Uterus (tissue), 2 donors: ENCODE results near the gene SNRNP25.

Experiments used
- POLR2A ChIP-seq, 2 donors: fragments of 450-650 bp; IDR thresholded peaks; one replicate each; pipeline ENCODE4 v1.6.1; 2016; ENCODE audit warnings: antibody characterized with exemption in 2 of 2, mild to moderate bottlenecking in 1 of 2, moderate library complexity in 1 of 2
- TF ChIP-seq, protein P1 (sequence below), 4 experiments: fragments of 200-600 bp in 2 of 4; fragments of 450-650 bp in 2 of 4; sonication (generic) in 2 of 4; IDR thresholded peaks; one replicate each; pipeline ENCODE4 v1.5.1; 2016 to 2019; ENCODE audit warnings: antibody characterized with exemption in 4 of 4, mild to moderate bottlenecking in 2 of 4, moderate library complexity in 1 of 4

DNA sequence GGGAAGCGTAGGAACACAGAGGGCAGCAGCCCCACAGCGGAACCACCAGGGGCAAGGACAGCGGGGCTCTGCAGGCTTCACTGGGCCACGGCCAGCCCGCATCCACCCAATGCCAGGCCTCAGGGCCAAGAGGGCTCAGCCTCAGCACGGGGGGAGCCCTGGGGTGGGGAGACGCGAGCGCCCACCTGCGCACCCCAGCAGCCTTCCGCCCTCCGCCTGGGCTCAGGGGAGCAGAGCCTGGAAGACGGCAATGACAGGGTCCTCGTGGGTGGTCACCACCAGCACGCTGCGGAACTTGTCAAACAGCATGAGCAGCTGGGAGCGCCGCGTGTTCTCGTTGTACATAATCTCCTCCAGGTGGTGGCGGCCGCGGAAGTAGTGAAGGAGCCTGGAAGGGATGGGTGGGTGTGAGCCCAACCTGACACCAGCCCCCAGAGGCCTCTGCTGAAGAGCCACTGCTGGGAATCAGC is 32.9 kb downstream of the SNRNP25 start:
- no peak for TF ChIP-seq POLR2A (IDR thresholded peaks at IDR 0.05)
- TF ChIP-seq, protein P1, sequence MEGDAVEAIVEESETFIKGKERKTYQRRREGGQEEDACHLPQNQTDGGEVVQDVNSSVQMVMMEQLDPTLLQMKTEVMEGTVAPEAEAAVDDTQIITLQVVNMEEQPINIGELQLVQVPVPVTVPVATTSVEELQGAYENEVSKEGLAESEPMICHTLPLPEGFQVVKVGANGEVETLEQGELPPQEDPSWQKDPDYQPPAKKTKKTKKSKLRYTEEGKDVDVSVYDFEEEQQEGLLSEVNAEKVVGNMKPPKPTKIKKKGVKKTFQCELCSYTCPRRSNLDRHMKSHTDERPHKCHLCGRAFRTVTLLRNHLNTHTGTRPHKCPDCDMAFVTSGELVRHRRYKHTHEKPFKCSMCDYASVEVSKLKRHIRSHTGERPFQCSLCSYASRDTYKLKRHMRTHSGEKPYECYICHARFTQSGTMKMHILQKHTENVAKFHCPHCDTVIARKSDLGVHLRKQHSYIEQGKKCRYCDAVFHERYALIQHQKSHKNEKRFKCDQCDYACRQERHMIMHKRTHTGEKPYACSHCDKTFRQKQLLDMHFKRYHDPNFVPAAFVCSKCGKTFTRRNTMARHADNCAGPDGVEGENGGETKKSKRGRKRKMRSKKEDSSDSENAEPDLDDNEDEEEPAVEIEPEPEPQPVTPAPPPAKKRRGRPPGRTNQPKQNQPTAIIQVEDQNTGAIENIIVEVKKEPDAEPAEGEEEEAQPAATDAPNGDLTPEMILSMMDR (IDR thresholded peaks at IDR 0.05), result no peak
